HFF-Myc (cell line): ENCODE results near the gene TEX19.

Source experiments
- DNase-seq: peaks from one replicate; pipeline ENCODE4 v3.0.0-alpha.2; 2011; ENCODE audit warnings: low read depth; ENCODE audit errors: extremely low read depth
- H3K4me3 ChIP-seq: replicated peaks from 2 replicates; pipeline ENCODE4 v1.5.1; 2011; ENCODE audit warnings: low read depth, mild to moderate bottlenecking, control low read depth, low read length
- CTCF ChIP-seq: IDR thresholded peaks from 2 replicates; pipeline ENCODE4 v1.5.1; 2012; ENCODE audit warnings: mild to moderate bottlenecking, low read depth, low read length, control low read depth; ENCODE audit errors: missing control alignments

Gene TEX19

GRCh38 chr17:82318772-82319606 is 40.1 kb upstream of the TEX19 start:
- no peak for DNase-seq
- TF ChIP-seq CTCF: no peak
- no peak overlapping the region for H3K4me3 ChIP-seq

GRCh38 chr17:82319619-82320062 is 39.4 kb upstream of the TEX19 start:
- no peak for DNase-seq
- H3K4me3 ChIP-seq: no peak overlapping the region
- no peak for TF ChIP-seq CTCF

- DNase-seq: no peak
- TF ChIP-seq CTCF: no peak
- H3K4me3 ChIP-seq: no peak overlapping the region
Observed at GRCh38 chr17:82320140-82320840, 38.8 kb upstream of the TEX19 start.

GRCh38 chr17:82320956-82321927 is 37.8 kb upstream of the TEX19 start:
- DNase-seq: no peak
- TF ChIP-seq CTCF: peak; percentile 68
- no peak overlapping the region for H3K4me3 ChIP-seq

GRCh38 chr17:82321947-82322466 is 37.0 kb upstream of the TEX19 start:
- H3K4me3 ChIP-seq: no peak overlapping the region
- TF ChIP-seq CTCF: no peak
- DNase-seq: no peak
